Astrocyte (in vitro differentiated cells and primary cell): ENCODE measurements around the gene VSNL1.

Experiments used
- EZH2 ChIP-seq: IDR thresholded peaks from 2 replicates; pipeline ENCODE4 v1.6.1; 2012; ENCODE audit warnings: mild to moderate bottlenecking, low read length, inconsistent platforms; ENCODE audit not compliant: insufficient read depth
- TF ChIP-seq, protein P1 (sequence below): IDR thresholded peaks from 2 replicates; pipeline ENCODE4 v1.5.1; 2011; ENCODE audit warnings: low read depth, mild to moderate bottlenecking, inconsistent platforms, low read length, moderate library complexity; ENCODE audit not compliant: insufficient read depth

DNA sequence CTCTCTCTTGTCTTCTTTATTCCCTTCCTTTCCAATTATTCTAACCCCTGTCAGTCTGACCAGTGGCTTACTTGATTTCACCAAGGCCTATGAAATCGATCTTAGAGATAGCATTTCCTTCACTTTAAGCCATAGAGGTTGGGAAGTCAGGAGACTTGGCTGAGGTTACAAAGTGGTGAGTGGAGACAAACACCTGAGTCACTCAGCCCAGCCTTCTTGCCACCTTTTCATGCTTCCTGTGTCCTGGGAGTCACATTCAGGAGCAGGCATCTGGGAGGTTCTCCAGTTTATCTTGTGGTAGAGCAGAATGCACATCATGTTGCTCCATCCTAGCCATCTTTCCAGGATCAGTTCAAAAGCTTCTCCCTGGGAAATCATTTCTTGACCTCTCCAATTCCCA is 59.1 kb downstream of the VSNL1 start:
- TF ChIP-seq, protein P1, sequence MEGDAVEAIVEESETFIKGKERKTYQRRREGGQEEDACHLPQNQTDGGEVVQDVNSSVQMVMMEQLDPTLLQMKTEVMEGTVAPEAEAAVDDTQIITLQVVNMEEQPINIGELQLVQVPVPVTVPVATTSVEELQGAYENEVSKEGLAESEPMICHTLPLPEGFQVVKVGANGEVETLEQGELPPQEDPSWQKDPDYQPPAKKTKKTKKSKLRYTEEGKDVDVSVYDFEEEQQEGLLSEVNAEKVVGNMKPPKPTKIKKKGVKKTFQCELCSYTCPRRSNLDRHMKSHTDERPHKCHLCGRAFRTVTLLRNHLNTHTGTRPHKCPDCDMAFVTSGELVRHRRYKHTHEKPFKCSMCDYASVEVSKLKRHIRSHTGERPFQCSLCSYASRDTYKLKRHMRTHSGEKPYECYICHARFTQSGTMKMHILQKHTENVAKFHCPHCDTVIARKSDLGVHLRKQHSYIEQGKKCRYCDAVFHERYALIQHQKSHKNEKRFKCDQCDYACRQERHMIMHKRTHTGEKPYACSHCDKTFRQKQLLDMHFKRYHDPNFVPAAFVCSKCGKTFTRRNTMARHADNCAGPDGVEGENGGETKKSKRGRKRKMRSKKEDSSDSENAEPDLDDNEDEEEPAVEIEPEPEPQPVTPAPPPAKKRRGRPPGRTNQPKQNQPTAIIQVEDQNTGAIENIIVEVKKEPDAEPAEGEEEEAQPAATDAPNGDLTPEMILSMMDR = no peak
- no peak for TF ChIP-seq EZH2
